Activated T-helper 17 cell treated with anti-CD3 and anti-CD28 coated beads, Interleukin-2, amount 50 U/mL, for 72 hours (primary cell): ENCODE measurements around the gene CPNE8. TPM values are rescaled to one million over a fixed set of nuclear protein-coding genes. Genes with fewer than 3 reads are reported as not detected.
"Not testable (repeated sequence)": the region's sequence is repeated elsewhere in the genome, so short reads cannot be mapped to it uniquely, and the experiment has no call there.

Experiments
- ATAC-seq: fragments of 150-1000 bp; cut with Tn5 transposase; replicated peaks from 2 replicates; pipeline ENCODE4 v1.10.0; 2021; ENCODE audit warnings: mild to moderate bottlenecking, moderate library complexity
- H3K27ac Mint-ChIP-seq: one replicate; pipeline ENCODE4 v1.8.0; 2022; ENCODE audit warnings: mixed read lengths
- H3K27me3 Mint-ChIP-seq: one replicate; pipeline ENCODE4 v1.8.0; 2022; ENCODE audit warnings: mixed read lengths
- H3K36me3 Mint-ChIP-seq: one replicate; pipeline ENCODE4 v1.8.0; 2022; ENCODE audit warnings: low read depth, mild to moderate bottlenecking, mixed read lengths
- H3K4me1 Mint-ChIP-seq: one replicate; pipeline ENCODE4 v1.8.0; 2022; ENCODE audit warnings: mixed read lengths
- H3K4me3 Mint-ChIP-seq: one replicate; pipeline ENCODE4 v1.8.0; 2022; ENCODE audit warnings: mild to moderate bottlenecking, mixed read lengths
- H3K9me3 Mint-ChIP-seq: one replicate; pipeline ENCODE4 v1.8.0; 2022; ENCODE audit warnings: mixed read lengths
- total RNA-seq, 2 donors: library from RNA; stranded (reverse); gene quantifications; one replicate each; pipeline ENCODE4 v1.2.3, GENCODE V29; 2022

The CPNE8 gene
- total RNA-seq, 2 donors from 2014 or later: 3.8 to 5.4 TPM

- no peak for ATAC-seq
- Mint-ChIP-seq H3K4me3 (no peak overlapping the region), H3K9me3 (peaks cover 8% of the 10 kb centered on the region), H3K36me3 (peaks cover 9% of the 10 kb centered on the region), H3K27ac (no peak overlapping the region), H3K4me1 (no peaks in the 10 kb centered on the region), H3K27me3 (no peaks in the 10 kb centered on the region)
Observed at GRCh38 chr12:38761111-38761510, 144.3 kb downstream of the CPNE8 start.

- no peaks in the 10 kb centered on the region for H3K27me3 Mint-ChIP-seq
- peaks cover 8% of the 10 kb centered on the region for H3K9me3 Mint-ChIP-seq
- no peak overlapping the region for H3K27ac Mint-ChIP-seq
- H3K4me3 Mint-ChIP-seq: no peak overlapping the region
- peaks cover 9% of the 10 kb centered on the region for H3K36me3 Mint-ChIP-seq
- no peaks in the 10 kb centered on the region for H3K4me1 Mint-ChIP-seq
- ATAC-seq: no peak
Observed at GRCh38 chr12:38759621-38760020, 145.8 kb downstream of the CPNE8 start.

DNA sequence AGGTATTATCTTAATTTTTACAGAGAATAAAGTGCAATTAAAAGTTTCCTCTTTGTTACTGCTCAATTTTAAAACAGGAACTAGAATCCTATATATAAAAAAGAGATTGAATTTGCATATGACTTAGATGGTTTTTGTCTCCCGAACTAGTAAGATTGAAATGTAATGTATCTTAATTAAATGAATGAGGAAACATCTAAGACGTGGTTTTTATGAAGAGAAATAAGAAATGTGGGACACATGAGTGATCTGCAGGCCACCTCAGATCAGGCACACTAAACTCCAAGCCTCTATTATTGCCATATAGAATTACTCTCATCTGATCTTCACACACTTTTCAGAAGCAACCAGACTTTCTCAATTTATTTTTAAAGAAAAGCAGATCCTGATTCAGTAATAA lies 158.6 kb downstream of the CPNE8 start:
- peaks cover 6% of the 10 kb centered on the region for H3K36me3 Mint-ChIP-seq
- no peak overlapping the region for H3K27ac Mint-ChIP-seq

GRCh38 chr12:38745601-38746000 lies 159.8 kb downstream of the CPNE8 start:
- H3K27me3 Mint-ChIP-seq: no peaks in the 10 kb centered on the region
- no peaks in the 10 kb centered on the region for H3K4me1 Mint-ChIP-seq
- no peak for ATAC-seq
- H3K27ac Mint-ChIP-seq: no peak overlapping the region
- H3K4me3 Mint-ChIP-seq: no peak overlapping the region
- H3K36me3 Mint-ChIP-seq: peaks cover 6% of the 10 kb centered on the region
- H3K9me3 Mint-ChIP-seq: peaks cover 7% of the 10 kb centered on the region

More for the DNA sequence above, 158.6 kb downstream of the CPNE8 start:
- Mint-ChIP-seq H3K27me3 (no peaks in the 10 kb centered on the region), H3K4me3 (no peak overlapping the region), H3K9me3 (peaks cover 11% of the 10 kb centered on the region), H3K4me1 (no peaks in the 10 kb centered on the region)
- ATAC-seq: no peak

DNA sequence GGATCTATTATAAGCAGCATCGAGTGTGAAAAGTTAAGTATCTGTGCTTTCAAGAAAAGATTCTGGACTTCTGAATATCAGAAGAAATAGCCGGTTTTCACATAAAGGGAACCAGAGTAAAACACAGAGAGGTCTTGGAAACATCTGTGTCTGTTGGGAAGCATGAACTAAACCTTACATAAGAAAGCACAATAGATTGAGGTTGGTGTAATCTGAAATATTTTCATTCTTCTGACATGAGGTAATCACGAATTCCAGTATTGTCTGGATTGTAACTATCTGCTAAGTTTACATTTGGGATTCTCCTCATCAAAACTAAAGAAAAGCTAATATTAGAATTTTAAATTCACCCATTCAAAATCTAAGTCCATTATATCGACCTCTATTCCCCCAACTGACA lies 161.3 kb downstream of the CPNE8 start:
- Mint-ChIP-seq H3K4me3 (no peak overlapping the region), H3K27ac (no peak overlapping the region), H3K9me3 (peaks cover 1% of the 10 kb centered on the region), H3K4me1 (no peaks in the 10 kb centered on the region), H3K27me3 (no peaks in the 10 kb centered on the region), H3K36me3 (no peaks in the 10 kb centered on the region)
- no peak for ATAC-seq

DNA sequence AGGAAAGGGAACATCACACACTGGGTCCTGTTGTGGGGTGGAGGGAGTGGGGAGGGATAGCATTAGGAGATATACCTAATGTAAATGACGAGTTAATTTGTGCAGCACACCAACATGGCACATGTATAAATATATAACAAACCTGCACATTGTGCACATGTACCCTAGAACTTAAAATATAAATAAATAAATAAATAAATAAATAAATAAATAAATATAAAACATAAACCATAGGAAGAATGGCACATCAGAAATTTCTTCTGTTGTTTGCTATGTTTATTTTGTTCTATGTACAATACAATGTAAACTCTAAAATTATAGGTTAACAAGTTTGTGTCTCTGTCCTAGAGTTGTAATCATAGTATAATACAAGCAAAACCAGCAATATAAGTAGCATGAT lies 162.9 kb downstream of the CPNE8 start:
- ATAC-seq, H3K4me1 Mint-ChIP-seq, H3K27ac Mint-ChIP-seq, H3K4me3 Mint-ChIP-seq, H3K9me3 Mint-ChIP-seq, H3K27me3 Mint-ChIP-seq, H3K36me3 Mint-ChIP-seq: not testable (repeated sequence)

GRCh38 chr12:38736821-38737220 lies 168.6 kb downstream of the CPNE8 start:
- no peak overlapping the region for H3K4me3 Mint-ChIP-seq
- no peaks in the 10 kb centered on the region for H3K27me3 Mint-ChIP-seq
- H3K9me3 Mint-ChIP-seq: no peaks in the 10 kb centered on the region
- H3K4me1 Mint-ChIP-seq: no peaks in the 10 kb centered on the region
- no peak for ATAC-seq
- no peak overlapping the region for H3K27ac Mint-ChIP-seq
- H3K36me3 Mint-ChIP-seq: no peaks in the 10 kb centered on the region

DNA sequence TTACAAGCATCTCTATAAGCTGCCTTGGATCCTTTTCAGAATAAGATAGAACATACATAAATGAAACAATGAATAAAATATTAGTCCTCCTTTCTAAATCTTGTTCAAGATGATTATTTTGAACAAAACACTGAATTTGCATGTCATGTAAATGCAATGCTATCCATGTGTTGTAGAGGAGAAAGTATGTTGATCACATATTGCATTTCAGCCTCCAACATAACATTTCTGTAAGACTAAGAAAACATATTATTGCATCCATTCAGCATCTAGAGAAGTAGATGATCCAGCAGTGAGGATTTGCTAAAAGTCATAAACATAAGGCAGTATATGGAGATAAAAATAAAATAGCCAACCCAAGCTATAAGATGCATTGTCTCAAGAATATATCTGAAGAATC lies 172.6 kb downstream of the CPNE8 start:
- peaks cover 1% of the 10 kb centered on the region for H3K9me3 Mint-ChIP-seq
- H3K27me3 Mint-ChIP-seq: no peaks in the 10 kb centered on the region
- no peak for ATAC-seq
- no peak overlapping the region for H3K27ac Mint-ChIP-seq
- H3K4me1 Mint-ChIP-seq: no peaks in the 10 kb centered on the region
- no peak overlapping the region for H3K4me3 Mint-ChIP-seq
- H3K36me3 Mint-ChIP-seq: no peaks in the 10 kb centered on the region

DNA sequence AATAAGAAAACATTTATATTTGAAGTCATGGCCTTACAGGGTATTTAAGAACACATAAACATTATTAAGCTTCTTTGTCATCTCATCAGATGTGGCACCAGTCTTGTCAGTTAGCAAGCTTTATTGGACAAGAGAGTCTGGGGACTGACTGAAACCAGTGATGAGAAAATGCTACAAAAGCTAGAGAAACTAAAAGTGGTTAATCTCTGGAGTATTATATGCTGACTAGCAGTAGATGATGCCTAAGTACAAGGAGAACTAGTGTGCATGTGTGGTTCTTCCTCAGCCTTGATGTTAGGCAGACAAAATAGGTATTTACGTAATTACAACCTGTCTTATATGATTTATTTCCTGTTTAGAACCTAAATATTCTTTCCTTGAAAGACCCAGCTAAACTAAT lies 176.5 kb downstream of the CPNE8 start:
- Mint-ChIP-seq H3K4me3 (no peak overlapping the region), H3K36me3 (peaks cover 2% of the 10 kb centered on the region), H3K4me1 (no peaks in the 10 kb centered on the region), H3K9me3 (peaks cover 6% of the 10 kb centered on the region), H3K27ac (no peak overlapping the region), H3K27me3 (no peaks in the 10 kb centered on the region)
- no peak for ATAC-seq

DNA sequence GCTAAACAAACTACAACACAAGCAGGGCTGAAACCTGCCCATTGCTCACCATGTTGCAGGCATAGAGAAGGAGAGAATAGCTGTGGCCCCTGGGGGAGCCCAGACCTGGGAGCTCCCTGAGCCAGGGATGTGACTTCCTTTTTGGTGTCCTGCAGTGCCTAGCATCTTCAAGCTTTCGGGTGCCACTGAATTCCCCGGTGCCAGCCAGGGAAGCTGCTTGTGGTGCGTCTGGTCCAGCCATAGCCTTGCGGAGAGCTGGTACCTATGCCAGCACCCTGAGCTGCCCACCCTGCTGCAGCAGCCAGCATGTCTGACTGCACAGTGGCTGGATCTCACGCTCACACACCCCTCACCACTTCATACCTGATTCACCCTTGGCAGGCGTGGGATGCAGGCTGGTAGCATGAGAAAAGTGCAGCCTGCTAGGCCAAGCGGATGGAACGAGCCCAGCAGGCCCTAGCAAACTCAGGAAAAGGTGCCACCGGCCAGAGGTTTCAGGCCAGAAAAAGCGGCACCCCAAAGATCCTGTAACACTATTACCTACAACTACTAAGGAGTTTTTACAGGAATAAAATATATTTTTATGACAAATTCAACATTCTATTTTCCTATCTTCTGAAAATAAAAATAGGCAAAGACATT lies 183.7 kb downstream of the CPNE8 start:
- H3K27me3 Mint-ChIP-seq: no peaks in the 10 kb centered on the region
- H3K27ac Mint-ChIP-seq: no peak overlapping the region
- no peak overlapping the region for H3K4me3 Mint-ChIP-seq

DNA sequence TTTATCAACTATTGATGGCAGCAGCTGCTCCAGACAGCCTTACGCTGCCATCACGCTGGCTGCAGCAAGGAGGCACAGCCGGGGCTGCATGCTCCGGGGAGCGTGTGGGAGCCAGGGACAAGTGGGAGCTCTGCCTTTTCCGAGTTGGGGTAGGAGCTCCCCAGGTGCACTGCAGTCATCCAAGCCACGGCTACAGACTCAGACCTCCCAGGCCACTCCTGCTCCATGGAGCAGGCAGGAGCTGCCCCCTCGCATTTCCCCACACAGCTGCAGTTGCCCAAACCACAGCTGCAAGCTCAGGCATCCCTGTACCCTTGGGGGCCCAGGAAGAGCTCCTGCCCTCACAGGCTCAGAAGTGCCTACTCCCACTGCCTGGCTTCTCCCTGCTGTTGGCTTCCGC lies 184.7 kb downstream of the CPNE8 start:
- Mint-ChIP-seq H3K27me3 (no peaks in the 10 kb centered on the region), H3K4me3 (no peak overlapping the region), H3K9me3 (no peaks in the 10 kb centered on the region), H3K27ac (no peak overlapping the region), H3K36me3 (peaks cover 12% of the 10 kb centered on the region), H3K4me1 (no peaks in the 10 kb centered on the region)
- no peak for ATAC-seq

More for the DNA sequence above, 183.7 kb downstream of the CPNE8 start:
- Mint-ChIP-seq H3K9me3 (no peaks in the 10 kb centered on the region), H3K4me1 (no peaks in the 10 kb centered on the region), H3K36me3 (peaks cover 12% of the 10 kb centered on the region)
- ATAC-seq: no peak

GRCh38 chr12:38713294-38713693 lies 192.1 kb downstream of the CPNE8 start:
- Mint-ChIP-seq H3K27me3 (no peaks in the 10 kb centered on the region), H3K9me3 (no peaks in the 10 kb centered on the region), H3K27ac (no peak overlapping the region), H3K4me1 (no peaks in the 10 kb centered on the region), H3K36me3 (no peaks in the 10 kb centered on the region), H3K4me3 (no peak overlapping the region)
- no peak for ATAC-seq

DNA sequence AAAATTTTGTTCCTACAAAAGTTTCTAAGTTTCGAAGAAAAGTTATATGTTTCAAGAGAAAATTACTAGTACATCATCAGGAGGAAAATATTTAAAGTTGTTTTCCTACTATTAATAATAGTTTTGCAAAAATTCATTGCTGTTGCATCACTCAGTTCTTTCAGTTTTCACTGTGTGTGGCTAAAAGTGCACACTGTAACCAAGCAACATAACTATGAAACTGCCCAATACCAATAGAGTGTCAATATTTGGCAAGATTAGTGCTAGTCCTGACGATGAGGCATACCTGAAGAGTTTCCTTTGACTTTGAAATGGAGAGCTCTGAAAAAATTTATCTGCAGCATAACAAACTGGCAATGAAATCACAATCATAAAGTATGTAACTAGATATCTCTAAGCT lies 194.3 kb downstream of the CPNE8 start:
- Mint-ChIP-seq H3K27ac (no peak overlapping the region), H3K4me1 (no peaks in the 10 kb centered on the region), H3K9me3 (no peaks in the 10 kb centered on the region), H3K4me3 (no peak overlapping the region), H3K27me3 (no peaks in the 10 kb centered on the region), H3K36me3 (no peaks in the 10 kb centered on the region)
- no peak for ATAC-seq

DNA sequence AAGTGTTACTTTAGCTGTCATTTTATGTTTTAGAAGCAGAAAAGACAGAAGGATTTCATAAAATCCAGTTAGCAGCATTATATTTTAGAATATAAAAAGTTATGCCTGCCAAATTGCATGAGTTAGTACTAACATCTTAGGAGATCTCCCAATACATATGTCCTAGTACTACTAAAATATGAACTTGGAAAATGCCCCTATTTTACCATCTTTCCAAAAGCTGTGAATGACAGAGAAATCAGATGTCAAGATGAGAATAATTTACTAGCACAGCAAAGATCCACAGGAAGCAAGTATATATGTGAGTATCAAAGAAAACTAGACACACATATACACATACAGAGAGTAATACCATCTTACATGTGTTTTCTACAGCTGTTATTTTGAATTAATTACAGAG lies 196.9 kb downstream of the CPNE8 start:
- ATAC-seq: no peak
- Mint-ChIP-seq H3K27ac (no peak overlapping the region), H3K27me3 (no peaks in the 10 kb centered on the region), H3K9me3 (no peaks in the 10 kb centered on the region), H3K4me3 (no peak overlapping the region), H3K36me3 (no peaks in the 10 kb centered on the region), H3K4me1 (no peaks in the 10 kb centered on the region)

- ATAC-seq: no peak
- Mint-ChIP-seq H3K4me3 (no peak overlapping the region), H3K27ac (no peak overlapping the region), H3K27me3 (no peaks in the 10 kb centered on the region), H3K9me3 (no peaks in the 10 kb centered on the region), H3K36me3 (no peaks in the 10 kb centered on the region), H3K4me1 (no peaks in the 10 kb centered on the region)
Observed at GRCh38 chr12:38707648-38708047, 197.7 kb downstream of the CPNE8 start.

GRCh38 chr12:38697289-38697688 lies 208.1 kb downstream of the CPNE8 start:
- peaks cover 8% of the 10 kb centered on the region for H3K9me3 Mint-ChIP-seq
- no peaks in the 10 kb centered on the region for H3K4me1 Mint-ChIP-seq
- H3K27ac Mint-ChIP-seq: no peak overlapping the region
- H3K4me3 Mint-ChIP-seq: no peak overlapping the region
- H3K36me3 Mint-ChIP-seq: no peaks in the 10 kb centered on the region
- ATAC-seq: no peak
- no peaks in the 10 kb centered on the region for H3K27me3 Mint-ChIP-seq
